SK-N-SH (cell line): ENCODE measurements around the gene HDHD5. TPM values are rescaled to one million over a fixed set of nuclear protein-coding genes. Genes with fewer than 3 reads are reported as not detected.

ENCODE experiments used
- CTCF ChIA-PET: fragments of 300-600, 350-600 bp; formaldehyde crosslinking; extraction: SDS; loops from one replicate; lab custom pipeline; 2021; lab: Yijun Ruan, JAX
- POLR2A ChIA-PET: fragments of 350-600 bp; sonication (Branson Sonifier 250); formaldehyde crosslinking; extraction: SDS; loops from one replicate; lab custom pipeline; 2020; ENCODE audit warnings: antibody characterized with exemption, inconsistent platforms; lab: Yijun Ruan, JAX
- DNase-seq: peaks from one replicate; pipeline ENCODE4 v3.0.0; 2012
- H2AFZ ChIP-seq: fragments of 200-600 bp; sonication (generic); 2 replicates; pipeline ENCODE4 v1.8.1; 2016; ENCODE audit warnings: antibody characterized with exemption, mild to moderate bottlenecking, low read depth
- H3F3A ChIP-seq: fragments of 200-600 bp; sonication (generic); replicated peaks from 2 replicates; pipeline ENCODE3; 2016; ENCODE audit warnings: antibody characterized with exemption, mild to moderate bottlenecking; ENCODE audit not compliant: insufficient read depth
- H3K27ac ChIP-seq, 2 experiments: fragments of 200-500 bp in 1 of 2; fragments of 200-600 bp in 1 of 2; sonication (Bioruptor generic) in 1 of 2; sonication (generic), shearing (Covaris generic) in 1 of 2; 2 replicates each; pipeline versions ENCODE4 v1.5.1 to v1.6.1; 2014 to 2016; ENCODE audit warnings: low read depth in 2 of 2, inconsistent platforms in 1 of 2, low read length in 1 of 2, mild to moderate bottlenecking in 1 of 2, mixed read lengths in 1 of 2
- H3K27me3 ChIP-seq: fragments of 200-600 bp; sonication (generic), shearing (Covaris generic); 2 replicates; pipeline ENCODE4 v1.6.1; 2016; ENCODE audit warnings: mixed run types; ENCODE audit not compliant: insufficient read depth
- H3K36me3 ChIP-seq, 2 experiments: fragments of 200-500 bp in 1 of 2; fragments of 200-600 bp in 1 of 2; sonication (Bioruptor generic) in 1 of 2; sonication (generic) in 1 of 2; replicated peaks in 1 of 2; 2 replicates each; pipeline versions ENCODE3 to v1.5.1; 2014 to 2016; ENCODE audit warnings: low read length in 1 of 2, mild to moderate bottlenecking in 1 of 2; ENCODE audit not compliant: insufficient read depth in 2 of 2, control insufficient read depth in 1 of 2
- H3K4me1 ChIP-seq, 2 experiments: fragments of 200-500 bp in 1 of 2; fragments of 200-600 bp in 1 of 2; sonication (Bioruptor generic) in 1 of 2; sonication (generic), shearing (Covaris generic) in 1 of 2; 2 replicates each; pipeline versions ENCODE4 v1.5.1 to v1.6.1; 2014 to 2016; ENCODE audit warnings: low read depth in 1 of 2, low read length in 1 of 2, mixed run types in 1 of 2; ENCODE audit not compliant: insufficient read depth in 2 of 2, control insufficient read depth in 1 of 2
- H3K4me2 ChIP-seq: fragments of 200-600 bp; sonication (generic), shearing (Covaris generic); 2 replicates; pipeline ENCODE4 v1.6.1; 2017; ENCODE audit warnings: mixed run types
- H3K4me3 ChIP-seq, 2 experiments: fragments of 200-500 bp in 1 of 2; fragments of 200-600 bp in 1 of 2; sonication (Bioruptor generic) in 1 of 2; sonication (generic), shearing (Covaris generic) in 1 of 2; 2 replicates each; pipeline versions ENCODE4 v1.5.1 to v1.8.1; 2014 to 2016; ENCODE audit warnings: low read depth in 2 of 2, inconsistent platforms in 1 of 2, low read length in 1 of 2, mild to moderate bottlenecking in 1 of 2, mixed read lengths in 1 of 2, moderate library complexity in 1 of 2
- H3K79me2 ChIP-seq: fragments of 200-600 bp; sonication (generic); 2 replicates; pipeline ENCODE4 v1.8.1; 2017; ENCODE audit warnings: mild to moderate bottlenecking; ENCODE audit not compliant: insufficient read depth
- H3K9ac ChIP-seq: fragments of 200-600 bp; sonication (generic); 2 replicates; pipeline ENCODE4 v1.6.1; 2017; ENCODE audit warnings: mixed run types
- H3K9me2 ChIP-seq: fragments of 200-600 bp; sonication (generic); 2 replicates; pipeline ENCODE4 v1.6.1; 2017; ENCODE audit warnings: mixed run types
- H3K9me3 ChIP-seq: fragments of 200-600 bp; sonication (generic); 2 replicates; pipeline ENCODE4 v1.6.1; 2017; ENCODE audit warnings: mixed run types, mild to moderate bottlenecking, moderate library complexity
- H4K20me1 ChIP-seq: fragments of 200-600 bp; sonication (generic); 2 replicates; pipeline ENCODE4 v1.6.1; 2017; ENCODE audit warnings: mild to moderate bottlenecking, mixed run types; ENCODE audit not compliant: insufficient read depth
- CHD2 ChIP-seq: fragments of 150-350 bp; IDR thresholded peaks from 2 replicates; pipeline ENCODE4 v1.6.1; 2018; ENCODE audit warnings: low read length; ENCODE audit not compliant: partially characterized antibody
- EZH2phosphoT487 ChIP-seq: fragments of 200-600 bp; sonication (generic); IDR thresholded peaks from 2 replicates; pipeline ENCODE4 v1.6.1; 2017; ENCODE audit warnings: low read depth, mixed run types, mild to moderate bottlenecking, antibody characterized with exemption, moderate library complexity, borderline replicate concordance
- FOXJ3 ChIP-seq: sonication (generic); formaldehyde crosslinking; IDR thresholded peaks from 2 replicates; pipeline ENCODE4 v1.5.1; 2020; ENCODE audit warnings: mild to moderate bottlenecking, missing genetic modification reagents
- GATA2 ChIP-seq: sonication (generic); formaldehyde crosslinking; IDR thresholded peaks from 2 replicates; pipeline ENCODE4 v1.5.0; 2020; ENCODE audit warnings: mild to moderate bottlenecking, missing genetic modification reagents
- JUND ChIP-seq: IDR thresholded peaks from 2 replicates; pipeline ENCODE4 v1.4.0; 2012
- MEF2A ChIP-seq: IDR thresholded peaks from 2 replicates; pipeline ENCODE4 v1.4.0; 2012; ENCODE audit warnings: low read depth, borderline replicate concordance
- MXI1 ChIP-seq: IDR thresholded peaks from 2 replicates; pipeline ENCODE4 v1.6.1; 2012; ENCODE audit warnings: mild to moderate bottlenecking, low read depth, low read length, improper control_type of control experiment
- NFIC ChIP-seq: IDR thresholded peaks from 2 replicates; pipeline ENCODE4 v1.4.0; 2012; ENCODE audit warnings: borderline replicate concordance
- RAD21 ChIP-seq: IDR thresholded peaks from 2 replicates; pipeline ENCODE4 v1.6.1; 2012; ENCODE audit warnings: mild to moderate bottlenecking, low read length
- RCOR1 ChIP-seq: fragments of 150-350 bp; IDR thresholded peaks from 2 replicates; pipeline ENCODE4 v1.6.1; 2017; ENCODE audit warnings: antibody characterized with exemption, low read length
- RXRA ChIP-seq: IDR thresholded peaks from 2 replicates; pipeline ENCODE4 v1.4.0; 2012; ENCODE audit warnings: low read depth, mild to moderate bottlenecking, borderline replicate concordance
- SMC3 ChIP-seq: IDR thresholded peaks from 2 replicates; pipeline ENCODE4 v1.6.1; 2012; ENCODE audit warnings: low read depth, low read length, improper control_type of control experiment
- TAF1 ChIP-seq: IDR thresholded peaks from 2 replicates; pipeline ENCODE4 v1.6.1; 2012; ENCODE audit warnings: low read depth, mild to moderate bottlenecking, low read length, moderate library complexity, borderline replicate concordance
- TCF12 ChIP-seq: IDR thresholded peaks from 2 replicates; pipeline ENCODE4 v1.4.0; 2012
- YY1 ChIP-seq: IDR thresholded peaks from 2 replicates; pipeline ENCODE4 v1.4.0; 2012; ENCODE audit warnings: low read depth, mild to moderate bottlenecking
- WGBS: methylation state at CpG from one replicate; pipeline ENCODE4 v1.1.6; 2017; ENCODE audit warnings: low lambda C conversion rate; 5-methylcytosine and 5-hydroxymethylcytosine counted together
- polyA plus RNA-seq, 3 experiments: library from polyadenylated mRNA; depleted of rRNA; stranded (reverse); fragments of >200 nt; gene quantifications; 2 replicates each; pipeline ENCODE4 v1.2.3, GENCODE V29; 2012
- TF ChIP-seq, protein P1 (sequence below): IDR thresholded peaks from 2 replicates; pipeline ENCODE4; 2012
- TF ChIP-seq, protein P2 (sequence below): IDR thresholded peaks from 2 replicates; pipeline ENCODE4 v1.6.1; 2012; ENCODE audit warnings: mild to moderate bottlenecking, low read depth, low read length, moderate library complexity

Gene HDHD5
- polyA plus RNA-seq, 1 of the 3 experiments (the other 2 are of a cell fraction) = 43.3 TPM

DNA sequence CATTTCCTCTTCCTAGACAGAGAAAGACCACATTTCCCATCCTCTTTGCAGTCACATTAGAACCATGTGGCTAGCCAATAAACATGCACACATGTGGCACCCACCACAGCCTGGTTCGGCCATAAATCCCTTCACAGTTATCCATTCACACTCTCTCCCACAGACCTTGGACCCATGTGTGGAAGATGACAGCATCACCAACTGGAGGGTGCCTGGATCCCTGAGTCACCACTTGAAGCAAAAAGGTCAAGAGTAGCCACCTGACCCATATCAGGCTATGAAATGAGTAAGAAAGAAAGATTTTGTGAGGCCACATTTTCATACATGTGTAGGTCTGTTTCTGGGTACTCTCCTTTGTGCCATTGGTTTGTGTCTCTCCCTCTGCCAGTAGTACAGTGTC is 28.9 kb downstream of the HDHD5 start:
- H4K20me1 ChIP-seq = no peaks in the 10 kb centered on the region
- no peak overlapping the region for H3K9ac ChIP-seq
- TF ChIP-seq TCF12 (no peak), GATA2 (CRISPR knock-in tag) (no peak), SMC3 (no peak), JUND (no peak), RXRA (no peak), EZH2phosphoT487 (no peak), NFIC (no peak), RCOR1 (no peak), TAF1 (no peak), CHD2 (no peak), MEF2A (no peak), RAD21 (no peak), YY1 (no peak)
- TF ChIP-seq, protein P1, sequence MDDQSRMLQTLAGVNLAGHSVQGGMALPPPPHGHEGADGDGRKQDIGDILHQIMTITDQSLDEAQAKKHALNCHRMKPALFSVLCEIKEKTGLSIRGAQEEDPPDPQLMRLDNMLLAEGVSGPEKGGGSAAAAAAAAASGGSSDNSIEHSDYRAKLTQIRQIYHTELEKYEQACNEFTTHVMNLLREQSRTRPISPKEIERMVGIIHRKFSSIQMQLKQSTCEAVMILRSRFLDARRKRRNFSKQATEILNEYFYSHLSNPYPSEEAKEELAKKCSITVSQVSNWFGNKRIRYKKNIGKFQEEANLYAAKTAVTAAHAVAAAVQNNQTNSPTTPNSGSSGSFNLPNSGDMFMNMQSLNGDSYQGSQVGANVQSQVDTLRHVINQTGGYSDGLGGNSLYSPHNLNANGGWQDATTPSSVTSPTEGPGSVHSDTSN = no peak
- CTCF ChIA-PET = no interaction called here
- no peak overlapping the region for H3K4me3 ChIP-seq
- H3K36me3 ChIP-seq = no peaks in the 10 kb centered on the region
- H2AFZ ChIP-seq = no peak overlapping the region
- H3K4me1 ChIP-seq = no peaks in the 10 kb centered on the region; a peak in 1 of 4 replicates
- no peaks in the 10 kb centered on the region for H3K27me3 ChIP-seq
- 43% methylated on average over 1 of the region's 1 CpG for WGBS
- H3K4me2 ChIP-seq = no peak overlapping the region
- H3K27ac ChIP-seq = no peak overlapping the region
- no peaks in the 10 kb centered on the region for H3F3A ChIP-seq
- H3K9me3 ChIP-seq = no peaks in the 10 kb centered on the region
- no peaks in the 10 kb centered on the region for H3K79me2 ChIP-seq
- no peaks in the 10 kb centered on the region for H3K9me2 ChIP-seq
- POLR2A ChIA-PET = no interaction called here
- DNase-seq = no peak

GRCh38 chr22:17121233-17122195 is 37.6 kb downstream of the HDHD5 start, which contains the start of gene TMEM121B:
Gene TMEM121B (minus strand): TSS chr22:17121360. CDS start chr22:17121127, 233 bp downstream.
- TF ChIP-seq EZH2phosphoT487 (no peak), CHD2 (peak; percentile 28), RCOR1 (no peak), FOXJ3 (CRISPR knock-in tag) (no peak), MXI1 (peak; percentile 41; the same call in 1 of the 2 replicates)
- TF ChIP-seq, protein P2, sequence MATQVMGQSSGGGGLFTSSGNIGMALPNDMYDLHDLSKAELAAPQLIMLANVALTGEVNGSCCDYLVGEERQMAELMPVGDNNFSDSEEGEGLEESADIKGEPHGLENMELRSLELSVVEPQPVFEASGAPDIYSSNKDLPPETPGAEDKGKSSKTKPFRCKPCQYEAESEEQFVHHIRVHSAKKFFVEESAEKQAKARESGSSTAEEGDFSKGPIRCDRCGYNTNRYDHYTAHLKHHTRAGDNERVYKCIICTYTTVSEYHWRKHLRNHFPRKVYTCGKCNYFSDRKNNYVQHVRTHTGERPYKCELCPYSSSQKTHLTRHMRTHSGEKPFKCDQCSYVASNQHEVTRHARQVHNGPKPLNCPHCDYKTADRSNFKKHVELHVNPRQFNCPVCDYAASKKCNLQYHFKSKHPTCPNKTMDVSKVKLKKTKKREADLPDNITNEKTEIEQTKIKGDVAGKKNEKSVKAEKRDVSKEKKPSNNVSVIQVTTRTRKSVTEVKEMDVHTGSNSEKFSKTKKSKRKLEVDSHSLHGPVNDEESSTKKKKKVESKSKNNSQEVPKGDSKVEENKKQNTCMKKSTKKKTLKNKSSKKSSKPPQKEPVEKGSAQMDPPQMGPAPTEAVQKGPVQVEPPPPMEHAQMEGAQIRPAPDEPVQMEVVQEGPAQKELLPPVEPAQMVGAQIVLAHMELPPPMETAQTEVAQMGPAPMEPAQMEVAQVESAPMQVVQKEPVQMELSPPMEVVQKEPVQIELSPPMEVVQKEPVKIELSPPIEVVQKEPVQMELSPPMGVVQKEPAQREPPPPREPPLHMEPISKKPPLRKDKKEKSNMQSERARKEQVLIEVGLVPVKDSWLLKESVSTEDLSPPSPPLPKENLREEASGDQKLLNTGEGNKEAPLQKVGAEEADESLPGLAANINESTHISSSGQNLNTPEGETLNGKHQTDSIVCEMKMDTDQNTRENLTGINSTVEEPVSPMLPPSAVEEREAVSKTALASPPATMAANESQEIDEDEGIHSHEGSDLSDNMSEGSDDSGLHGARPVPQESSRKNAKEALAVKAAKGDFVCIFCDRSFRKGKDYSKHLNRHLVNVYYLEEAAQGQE = no peak
- Histone ChIP-seq H3K9ac (no peak within 1 kb of the TSS), H3K27ac (peak within 1 kb of the TSS in 1 of 2 experiments; percentile 50; a peak in 1 of 4 replicates), H3K4me3 (peak within 1 kb of the TSS; percentile 49 to 57), H3K9me2 (no peaks in the 10 kb centered on the region), H3F3A (peaks cover 5% of the 10 kb centered on the region), H4K20me1 (no peaks in the 10 kb centered on the region), H3K4me2 (peak within 1 kb of the TSS; percentile 75), H3K36me3 (no peaks in the 10 kb centered on the region), H3K79me2 (no peaks in the 10 kb centered on the region), H3K9me3 (no peaks in the 10 kb centered on the region), H3K27me3 (peaks cover 9% of the 10 kb centered on the region; the same call in 1 of the 2 replicates), H2AFZ (no peak within 1 kb of the TSS), H3K4me1 (peaks cover 0 to 5% of the 10 kb centered on the region in 2 experiments; a peak in 1 of 4 replicates)
- CTCF ChIA-PET = interaction anchor here (1.2 kb wide), 3 partner anchors 11 to 36 kb away, joined by 3 to 5 read pairs (median 3); no protein-coding TSS in a partner anchor
- WGBS = 30% methylated on average over 31 of the region's 69 CpGs
- peak; percentile 95 for DNase-seq
- POLR2A ChIA-PET = interaction anchor here (0.6 to 1.7 kb wide), 4 partner anchors 16 to 262 kb away, joined by 3 to 6 read pairs (median 3); no protein-coding TSS in a partner anchor
